MCF 10A (cell line): ENCODE results near the gene LYSMD2. TPM values are rescaled to one million over a fixed set of nuclear protein-coding genes. Genes with fewer than 3 reads are reported as not detected.
A peak's percentile ranks its signal among the peaks of the same experiment; 100 is the strongest.

ENCODE experiments used
- BruUV-seq: library from RNA; stranded (reverse); fragments of 400-500 nt; replicated peaks from 2 replicates; lab custom pipeline; 2021; lab: Mats Ljungman, UMichigan
- CTCF ChIA-PET: fragments of 300-600 bp; sonication (Branson Sonifier 250); formaldehyde crosslinking; extraction: SDS; loops from one replicate; lab custom pipeline; 2021; ENCODE audit warnings: antibody characterized with exemption, inconsistent platforms; lab: Yijun Ruan, JAX
- POLR2A ChIA-PET: fragments of 300-600, 350-650 bp; sonication (Branson Sonifier 250); formaldehyde crosslinking; extraction: SDS; loops from one replicate; lab custom pipeline; 2020; ENCODE audit warnings: antibody characterized with exemption, inconsistent platforms; lab: Yijun Ruan, JAX
- DNase-seq: peaks from one replicate; pipeline ENCODE4 v3.0.0-alpha.2; 2018; ENCODE audit not compliant: unreplicated experiment
- H3K27ac Mint-ChIP-seq: one replicate; pipeline ENCODE4 v1.8.0; 2022; ENCODE audit warnings: mild to moderate bottlenecking, low read depth, mixed read lengths; ENCODE audit not compliant: unreplicated experiment
- H3K27me3 Mint-ChIP-seq: one replicate; pipeline ENCODE4 v1.8.0; 2022; ENCODE audit warnings: mixed read lengths; ENCODE audit not compliant: insufficient read depth, unreplicated experiment
- H3K36me3 Mint-ChIP-seq: one replicate; pipeline ENCODE4 v1.8.0; 2022; ENCODE audit warnings: mild to moderate bottlenecking, moderate library complexity, mixed read lengths; ENCODE audit not compliant: insufficient read depth, unreplicated experiment
- H3K4me1 Mint-ChIP-seq: one replicate; pipeline ENCODE4 v1.8.0; 2022; ENCODE audit warnings: mixed read lengths; ENCODE audit not compliant: insufficient read depth, unreplicated experiment
- H3K4me3 Mint-ChIP-seq: one replicate; pipeline ENCODE4 v1.8.0; 2022; ENCODE audit warnings: mild to moderate bottlenecking, moderate library complexity, mixed read lengths; ENCODE audit not compliant: unreplicated experiment
- H3K9me3 Mint-ChIP-seq: one replicate; pipeline ENCODE4 v1.8.0; 2022; ENCODE audit warnings: mixed read lengths; ENCODE audit not compliant: unreplicated experiment
- intact Hi-C: fragments of 100-400 bp; cut with micrococcal nuclease; formaldehyde crosslinking; loops from 2 replicates; pipeline ENCODE4 v1.14.1; 2022
- total RNA-seq: library from RNA; stranded (reverse); gene quantifications from 2 replicates; pipeline ENCODE4 v1.2.3, GENCODE V29; 2022
- TF ChIP-seq, protein P1 (sequence below): fragments of 200-600 bp; IDR thresholded peaks from one replicate; pipeline ENCODE4 v1.8.0; 2022; ENCODE audit warnings: antibody characterized with exemption, mild to moderate bottlenecking; ENCODE audit not compliant: unreplicated experiment

The LYSMD2 gene
- total RNA-seq, 1 experiment from 2014 or later: 14.3 TPM

GRCh38 chr15:51677452-51677851, 60.0 kb downstream of the LYSMD2 start:
- H3K9me3 Mint-ChIP-seq: no peaks in the 10 kb centered on the region
- H3K4me3 Mint-ChIP-seq: no peak overlapping the region
- TF ChIP-seq, protein P1, sequence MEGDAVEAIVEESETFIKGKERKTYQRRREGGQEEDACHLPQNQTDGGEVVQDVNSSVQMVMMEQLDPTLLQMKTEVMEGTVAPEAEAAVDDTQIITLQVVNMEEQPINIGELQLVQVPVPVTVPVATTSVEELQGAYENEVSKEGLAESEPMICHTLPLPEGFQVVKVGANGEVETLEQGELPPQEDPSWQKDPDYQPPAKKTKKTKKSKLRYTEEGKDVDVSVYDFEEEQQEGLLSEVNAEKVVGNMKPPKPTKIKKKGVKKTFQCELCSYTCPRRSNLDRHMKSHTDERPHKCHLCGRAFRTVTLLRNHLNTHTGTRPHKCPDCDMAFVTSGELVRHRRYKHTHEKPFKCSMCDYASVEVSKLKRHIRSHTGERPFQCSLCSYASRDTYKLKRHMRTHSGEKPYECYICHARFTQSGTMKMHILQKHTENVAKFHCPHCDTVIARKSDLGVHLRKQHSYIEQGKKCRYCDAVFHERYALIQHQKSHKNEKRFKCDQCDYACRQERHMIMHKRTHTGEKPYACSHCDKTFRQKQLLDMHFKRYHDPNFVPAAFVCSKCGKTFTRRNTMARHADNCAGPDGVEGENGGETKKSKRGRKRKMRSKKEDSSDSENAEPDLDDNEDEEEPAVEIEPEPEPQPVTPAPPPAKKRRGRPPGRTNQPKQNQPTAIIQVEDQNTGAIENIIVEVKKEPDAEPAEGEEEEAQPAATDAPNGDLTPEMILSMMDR: no peak
- POLR2A ChIA-PET: interaction anchor here (0.6 to 0.7 kb wide), 2 partner anchors 22 to 101 kb away, joined by 3 to 5 read pairs; no protein-coding TSS in a partner anchor
- DNase-seq: no peak
- H3K4me1 Mint-ChIP-seq: peaks cover 18% of the 10 kb centered on the region
- no peaks in the 10 kb centered on the region for H3K36me3 Mint-ChIP-seq
- intact Hi-C loops: no loop called here
- CTCF ChIA-PET: interaction anchor here (0.7 kb wide), 1 partner anchor 1559 kb away, joined by 3 read pairs; no protein-coding TSS in a partner anchor
- H3K27ac Mint-ChIP-seq: no peak overlapping the region
- H3K27me3 Mint-ChIP-seq: no peaks in the 10 kb centered on the region
- BruUV-seq: no TSS peak

DNA sequence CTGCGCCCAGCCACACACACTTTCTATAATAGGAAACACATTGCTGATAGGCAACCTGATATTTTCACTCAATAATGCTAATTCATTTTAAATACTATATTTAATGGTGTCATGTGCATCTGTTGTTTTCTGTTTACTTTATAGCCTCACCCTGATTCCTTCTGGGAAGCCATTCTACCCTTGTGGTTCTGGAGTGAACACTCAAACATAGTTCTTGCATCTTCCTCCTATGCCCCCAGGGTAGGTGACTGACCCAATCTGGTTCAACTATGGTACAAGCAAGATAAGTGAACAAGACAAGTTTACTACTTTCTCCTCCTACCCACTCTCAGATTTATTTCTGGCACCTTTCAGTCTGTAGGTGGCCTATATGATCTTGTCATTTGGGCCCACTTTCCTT, 60.4 kb downstream of the LYSMD2 start:
- no peaks in the 10 kb centered on the region for H3K27me3 Mint-ChIP-seq
- no peak overlapping the region for H3K4me3 Mint-ChIP-seq
- H3K27ac Mint-ChIP-seq: no peak overlapping the region
- no peaks in the 10 kb centered on the region for H3K9me3 Mint-ChIP-seq
- DNase-seq: peak; percentile 14
- ChIA-PET POLR2A (interaction anchor here (0.6 to 0.7 kb wide), 2 partner anchors 22 to 101 kb away, joined by 3 to 5 read pairs; no protein-coding TSS in a partner anchor), CTCF (interaction anchor here (0.7 kb wide), 1 partner anchor 1559 kb away, joined by 3 read pairs; no protein-coding TSS in a partner anchor)
- H3K36me3 Mint-ChIP-seq: no peaks in the 10 kb centered on the region
- H3K4me1 Mint-ChIP-seq: peaks cover 20% of the 10 kb centered on the region
- TF ChIP-seq, protein P1: no peak
- intact Hi-C loops: no loop called here
- BruUV-seq: no TSS peak

DNA sequence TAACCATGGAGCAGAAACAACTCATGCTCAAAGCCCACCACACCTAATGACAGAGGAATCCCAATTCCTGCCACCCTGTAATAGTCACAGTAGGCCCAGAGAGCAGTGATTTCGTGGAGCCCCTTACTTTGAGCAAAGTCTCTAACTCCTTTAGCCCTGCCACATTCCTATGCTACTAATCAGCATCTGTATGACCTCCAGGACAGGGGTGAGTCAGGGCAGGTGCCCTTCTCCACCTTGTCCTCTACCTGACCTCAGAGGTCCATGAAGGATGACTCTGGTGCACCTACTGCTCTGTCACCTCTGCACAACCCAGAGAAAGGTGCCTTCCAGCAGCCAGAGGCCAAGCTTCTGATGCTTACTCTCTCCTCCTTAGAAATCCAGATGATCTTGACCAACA, 62.2 kb downstream of the LYSMD2 start:
- TF ChIP-seq, protein P1: no peak
- no peaks in the 10 kb centered on the region for H3K36me3 Mint-ChIP-seq
- intact Hi-C loops: no loop called here
- BruUV-seq: no TSS peak
- CTCF ChIA-PET: no interaction called here
- peaks cover 23% of the 10 kb centered on the region for H3K4me1 Mint-ChIP-seq
- DNase-seq: no peak
- POLR2A ChIA-PET: no interaction called here
- H3K4me3 Mint-ChIP-seq: no peak overlapping the region
- H3K27ac Mint-ChIP-seq: no peak overlapping the region
- H3K9me3 Mint-ChIP-seq: no peaks in the 10 kb centered on the region
- no peaks in the 10 kb centered on the region for H3K27me3 Mint-ChIP-seq

Other genes with a start within 250 kb of the LYSMD2 start
- 13.6 and 21.6 TPM in 2 replicates for gene DMXL2, start 114.9 kb downstream of the LYSMD2 start, total RNA-seq
- not detected in 2 replicates for gene SCG3, start 56.2 kb downstream of the LYSMD2 start, total RNA-seq
- gene TMOD2, start 13.9 kb upstream of the LYSMD2 start, total RNA-seq: 2.8 and 5.3 TPM in 2 replicates
- gene TMOD3, start 92.0 kb upstream of the LYSMD2 start, total RNA-seq: 93.5 and 94.6 TPM in 2 replicates
- gene LEO1, start 234.1 kb upstream of the LYSMD2 start, total RNA-seq: 24.2 and 29.3 TPM in 2 replicates